T follicular helper cell (primary cell): ENCODE results near the gene CTNNA3.

ENCODE experiments used
- DNase-seq: peaks from one replicate; pipeline ENCODE4 v3.0.0-alpha.2; 2020; ENCODE audit warnings: low read depth

CTNNA3 gene

GRCh38 chr10:66755474-66755873 is 940.5 kb downstream of the CTNNA3 start:
- DNase-seq = no peak

DNA sequence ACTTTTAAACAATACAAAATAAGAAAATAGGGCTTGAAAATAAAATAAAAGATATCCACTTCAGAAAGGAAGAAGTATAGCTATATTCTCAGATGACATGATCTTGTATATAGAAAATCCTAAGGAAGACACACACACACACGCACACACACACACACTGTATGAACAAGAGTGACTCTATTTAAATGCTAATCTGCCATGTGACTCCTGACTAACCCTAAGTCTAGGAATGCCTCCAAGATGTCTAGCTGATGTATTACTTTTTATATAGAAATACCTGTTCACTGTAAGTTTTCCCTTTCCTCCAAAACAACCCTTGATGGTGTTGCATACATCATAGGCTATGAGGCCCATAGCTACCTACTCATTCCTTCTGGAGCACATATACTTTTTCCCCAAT is 943.3 kb downstream of the CTNNA3 start:
- DNase-seq = no peak

DNA sequence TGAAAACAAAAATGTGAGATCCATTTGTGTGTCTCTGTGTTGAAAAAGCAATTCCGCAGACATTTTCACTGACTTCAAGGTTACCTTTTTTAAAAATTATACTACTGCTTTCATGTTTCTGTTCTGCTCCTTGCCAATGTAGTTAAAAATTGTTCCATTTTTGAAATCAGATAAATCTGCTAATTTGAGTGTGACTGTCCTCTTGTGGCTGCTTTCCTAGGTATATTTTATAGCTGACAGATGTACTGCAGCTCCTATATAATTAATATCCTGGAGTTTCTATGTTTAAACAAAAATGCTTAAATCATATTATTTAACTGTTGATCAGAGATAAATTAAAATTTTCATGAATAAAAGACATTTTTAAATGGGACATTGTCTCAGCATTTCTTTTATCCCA is 947.8 kb downstream of the CTNNA3 start:
- no peak for DNase-seq

DNA sequence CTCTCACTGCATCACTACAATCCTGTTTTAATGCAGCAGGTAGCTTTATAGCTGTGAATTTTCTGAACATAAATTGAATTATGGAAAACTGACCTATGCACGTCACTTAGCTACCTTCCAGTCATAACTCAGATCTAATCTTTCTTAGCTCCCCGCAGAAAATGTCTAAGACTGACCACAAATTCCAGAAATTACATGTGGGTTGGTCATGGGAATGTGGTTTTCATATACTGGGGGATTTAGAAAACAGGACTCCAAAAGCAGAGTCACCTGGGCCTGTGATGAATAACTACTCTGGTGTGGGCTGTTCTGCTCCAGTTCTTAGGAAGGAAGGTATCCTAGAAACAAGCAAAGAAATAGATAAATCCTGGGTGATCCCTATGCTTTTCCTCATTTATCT is 948.5 kb downstream of the CTNNA3 start:
- DNase-seq = no peak

DNA sequence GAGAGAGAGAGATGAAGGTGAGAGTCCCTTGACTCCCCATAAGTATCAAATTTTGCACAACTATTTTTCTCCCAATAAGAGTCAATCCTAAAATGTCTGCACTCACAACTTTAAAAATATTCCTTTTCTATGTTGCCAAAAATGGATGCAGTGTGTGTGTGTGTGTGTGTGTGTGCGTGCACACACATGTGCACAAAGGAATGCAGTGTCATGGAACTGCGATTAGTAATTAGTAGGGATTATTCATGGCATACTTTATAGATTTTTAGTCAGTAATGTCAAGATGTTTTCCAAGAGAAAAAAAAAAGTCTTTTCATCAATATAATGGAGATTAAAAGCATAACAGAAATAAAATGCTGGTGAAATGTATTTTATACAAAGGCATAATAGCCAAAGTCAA is 949.3 kb downstream of the CTNNA3 start:
- no peak for DNase-seq

DNA sequence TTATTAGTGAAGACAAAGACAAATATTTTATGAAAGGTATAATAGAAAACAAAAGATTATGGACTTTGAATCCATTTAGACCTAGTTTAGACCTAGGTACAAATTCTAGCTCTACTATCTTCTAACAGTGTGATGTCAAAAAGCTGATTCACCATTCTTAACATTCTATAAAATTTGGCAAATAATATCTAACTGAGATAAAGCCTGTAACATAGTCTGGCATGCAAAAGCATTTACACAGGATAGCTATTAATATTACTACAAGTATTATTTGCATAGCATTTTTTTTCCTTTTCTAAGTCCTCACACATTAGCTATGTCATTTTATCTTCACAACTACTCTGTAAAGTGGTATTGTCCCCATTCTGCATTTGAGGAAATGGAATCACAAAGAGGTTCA is 949.7 kb downstream of the CTNNA3 start:
- DNase-seq = no peak

GRCh38 chr10:66744915-66745314 is 951.1 kb downstream of the CTNNA3 start:
- no peak for DNase-seq

DNA sequence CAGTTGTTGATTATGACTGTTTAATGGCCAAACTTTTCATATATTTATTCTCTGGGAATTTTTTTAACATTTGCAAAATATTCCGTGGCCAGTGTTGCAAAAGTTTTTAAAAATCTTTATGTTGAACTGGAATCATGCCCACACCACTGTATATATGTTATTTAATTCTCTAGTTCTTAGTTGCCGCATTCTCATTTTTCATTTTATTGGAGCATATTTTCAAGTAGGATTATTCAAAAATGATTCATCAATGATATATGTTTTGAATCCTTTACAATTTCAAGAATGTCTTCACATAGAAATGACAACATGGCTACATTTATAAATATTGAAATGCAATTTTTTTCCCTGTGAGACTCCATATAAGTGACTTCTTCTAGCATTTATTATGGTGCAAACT is 958.8 kb downstream of the CTNNA3 start:
- no peak for DNase-seq

GRCh38 chr10:66723608-66724400 is 972.2 kb downstream of the CTNNA3 start:
- DNase-seq = no peak

DNA sequence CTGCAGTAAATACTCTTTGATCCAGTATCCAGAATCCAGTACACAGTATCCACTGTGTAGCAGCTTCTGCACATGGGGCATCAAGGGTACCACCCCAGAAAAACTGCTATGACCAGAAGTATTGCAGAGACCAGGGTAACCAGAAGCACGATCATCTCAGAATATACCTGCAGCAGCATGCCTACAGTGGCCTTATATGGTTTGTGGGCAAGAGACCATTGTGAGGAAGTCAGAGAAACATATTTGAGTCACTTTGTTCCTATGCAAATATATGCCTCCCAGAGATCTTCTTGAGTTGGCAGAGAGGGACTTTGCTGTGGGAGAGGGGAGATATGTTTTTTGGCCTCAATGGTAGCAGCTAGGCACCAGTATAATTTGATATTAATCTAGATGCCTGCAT is 976.5 kb downstream of the CTNNA3 start:
- no peak for DNase-seq

GRCh38 chr10:66717231-66717981 is 978.6 kb downstream of the CTNNA3 start:
- DNase-seq = no peak

DNA sequence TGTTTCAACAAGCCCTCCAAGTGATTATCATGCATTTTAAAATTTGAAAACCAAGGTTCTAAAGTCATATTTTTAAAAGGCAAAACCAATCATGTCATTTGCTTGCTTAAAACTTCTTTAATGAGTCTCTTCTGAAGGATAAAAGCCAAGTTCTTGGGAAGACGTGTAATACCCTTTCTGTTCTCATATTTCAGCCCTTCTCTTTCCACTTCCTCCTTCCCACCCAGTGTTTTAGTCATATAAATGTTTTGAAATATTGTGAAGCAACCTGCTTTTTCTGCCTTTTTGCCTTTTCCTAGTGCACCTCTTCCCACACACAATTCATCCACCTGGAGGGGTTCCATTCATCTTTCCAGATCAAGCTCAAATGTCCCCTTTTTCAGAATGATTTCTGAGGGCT is 981.3 kb downstream of the CTNNA3 start:
- DNase-seq = no peak

DNA sequence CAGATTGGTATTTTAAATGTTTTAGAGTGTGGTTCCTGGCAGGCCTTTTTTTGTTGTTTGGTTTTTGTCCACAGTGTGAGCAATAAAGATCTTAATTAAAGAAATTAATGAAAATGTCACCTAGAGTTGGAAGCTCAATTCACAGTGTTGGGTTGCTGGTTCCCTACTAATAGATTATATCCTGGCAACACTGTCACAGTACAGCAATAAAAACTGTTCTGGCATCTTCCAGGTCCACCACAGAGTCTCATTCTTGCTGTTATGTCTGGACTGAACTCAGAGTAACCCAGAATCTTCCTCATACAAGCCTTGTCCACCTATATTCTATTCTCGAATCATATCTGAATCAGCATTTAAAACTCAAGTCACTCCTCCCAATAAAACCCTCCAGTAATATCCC is 982.6 kb downstream of the CTNNA3 start:
- no peak for DNase-seq

DNA sequence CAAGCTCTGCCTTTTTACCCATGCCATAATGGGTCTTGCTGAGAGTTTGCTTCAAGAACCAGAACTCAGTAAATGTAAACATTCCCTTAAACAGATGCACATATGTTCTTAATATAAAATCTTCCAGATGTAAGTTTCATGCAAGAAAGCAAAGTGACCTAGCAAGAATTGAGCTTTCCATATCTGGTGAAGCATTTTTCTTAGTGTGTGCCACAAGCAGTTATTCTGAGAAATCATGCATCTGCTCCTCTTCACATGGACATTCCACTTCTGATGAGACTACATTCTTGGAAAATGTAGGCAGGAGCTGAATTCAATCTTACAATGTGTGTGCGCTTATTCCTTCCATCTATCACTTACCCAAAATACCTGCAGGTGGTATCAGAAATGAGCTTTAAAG is 997.9 kb downstream of the CTNNA3 start:
- no peak for DNase-seq

- DNase-seq = no peak
Measured at GRCh38 chr10:66695046-66695445, 1000.9 kb downstream of the CTNNA3 start.

- DNase-seq = no peak
Measured at GRCh38 chr10:66684581-66684980, 1011.4 kb downstream of the CTNNA3 start.

DNA sequence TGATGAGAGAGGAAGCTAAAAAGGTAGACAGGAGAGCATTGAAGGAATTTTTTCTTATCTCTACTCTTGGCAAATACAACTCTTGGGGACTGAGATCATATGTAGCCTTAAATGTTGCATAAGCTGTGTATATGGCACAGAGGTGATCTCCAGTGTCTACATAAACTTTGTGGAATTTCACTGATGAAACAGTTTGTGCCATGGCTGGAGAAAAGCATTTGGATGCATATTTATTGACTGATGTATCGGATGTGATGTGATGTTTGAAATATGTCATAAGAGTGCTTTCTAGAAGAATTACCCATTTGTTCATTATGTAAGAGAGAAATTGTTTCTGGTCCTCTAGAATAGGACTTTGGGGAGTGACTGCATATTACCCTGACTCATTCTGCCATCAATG is 1015.1 kb downstream of the CTNNA3 start:
- DNase-seq = no peak

DNA sequence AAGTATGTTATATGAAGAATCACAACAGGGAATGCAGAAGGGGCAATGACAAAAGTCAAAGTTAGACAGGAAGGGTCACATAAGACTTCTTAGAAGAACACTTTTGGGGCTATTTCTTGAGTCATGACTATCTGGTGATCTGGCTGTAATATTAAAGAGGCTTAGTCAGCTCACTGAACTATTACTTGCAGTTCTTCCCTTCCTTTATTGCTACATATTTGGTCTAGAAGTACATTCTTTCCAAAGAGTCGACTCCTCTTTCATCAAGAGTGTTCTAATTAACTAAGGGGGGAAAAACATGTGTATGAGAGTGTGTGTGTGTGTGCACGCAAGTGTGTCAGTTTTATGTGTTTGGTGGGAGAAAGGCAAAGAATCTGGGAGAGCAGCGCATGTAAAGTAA is 1017.5 kb downstream of the CTNNA3 start:
- DNase-seq = no peak

GRCh38 chr10:66673071-66673470 is 1022.9 kb downstream of the CTNNA3 start:
- no peak for DNase-seq

GRCh38 chr10:66671562-66671961 is 1024.4 kb downstream of the CTNNA3 start:
- no peak for DNase-seq

- no peak for DNase-seq
Measured at GRCh38 chr10:66671064-66671463, 1024.9 kb downstream of the CTNNA3 start.

DNA sequence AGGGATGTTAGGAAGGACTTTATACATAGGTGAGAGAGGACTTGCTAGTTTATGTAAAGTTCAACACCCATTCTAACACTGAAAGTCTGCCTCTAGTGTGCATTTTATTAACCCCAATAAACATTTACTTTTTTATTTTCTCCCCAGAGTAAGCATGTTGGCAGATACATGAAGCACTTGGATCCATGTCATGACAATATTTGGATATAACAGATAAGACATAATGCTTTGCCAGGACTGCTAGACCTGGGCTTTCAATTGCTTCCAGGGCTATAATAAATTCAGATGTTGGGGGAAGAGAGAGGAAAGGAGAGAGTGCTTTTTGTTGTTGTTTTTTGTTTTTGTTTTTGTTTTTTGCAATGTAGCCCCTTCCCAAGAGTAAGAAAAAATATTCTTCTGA is 1039.5 kb downstream of the CTNNA3 start:
- no peak for DNase-seq

- DNase-seq = no peak
Measured at GRCh38 chr10:66654861-66655260, 1041.1 kb downstream of the CTNNA3 start.
